Heart left ventricle (tissue), 13 donors: ENCODE results near the gene NAT10.

Experiments
- CTCF ChIP-seq, 12 donors: fragments of 200-600 bp; sonication (generic) in 4 of 12; IDR thresholded peaks; one replicate each; pipeline versions ENCODE4 v1.5.0 to v1.8.0; 2018 to 2022; ENCODE audit warnings: antibody characterized with exemption in 12 of 12, mild to moderate bottlenecking in 5 of 12
- POLR2A ChIP-seq, 2 donors: fragments of 450-650 bp; IDR thresholded peaks; one replicate each; pipeline ENCODE4 v1.6.1; 2017; ENCODE audit warnings: antibody characterized with exemption in 2 of 2, mild to moderate bottlenecking in 2 of 2, moderate library complexity in 2 of 2
- donor health status: ischemic (EF 13 %, LVEDD 7.1; RV severe dilation, severe dysfunction).
- donor health status: DM: no; HTN: yes; CAD: no.
- donor health status: DM: no; HTN: no; CAD: no.
- donor health status: ischemic (EF 25% LVEDD 6.9; RV normal size, moderate dysfunction).
- donor health status: ischemic (EF 25% LVEDD 5.7; RV mildly dilated, moderate dysfunction).
- donor health status: ischemic (EF 35%, LVEDD 5.7; RV mildly dilated, moderate dysfunction).
- donor health status: nonischemic (EF 11% LVEDD 7.7; RV severe dilation, severe dysfunction).
- donor health status: DM: yes; HTN: yes; CAD: no.
- donor health status: PGD.
- donor health status: ischemic (EF 29% LVEDD 5.4; RV normal size, mild dysfunction).
- donor health status: nonischemic (EF 23%, LVEDD 6.1; RV moderate dilation, normal function).

- TF ChIP-seq CTCF (IDR thresholded peaks at IDR 0.05) (no peak), POLR2A (IDR thresholded peaks at IDR 0.05) (no peak)
Measured at GRCh38 chr11:34056672-34057071, 48.8 kb upstream of the NAT10 start.
